NCI-H2196 (cell line): ENCODE data around the gene CAMTA1.

Source experiments
- DNase-seq: peaks from one replicate; lab custom pipeline; 2025; ENCODE audit not compliant: unreplicated experiment; lab: John Stamatoyannopoulos, UW

The CAMTA1 gene

GRCh38 chr1:7476861-7477547 lies 691.8 kb downstream of the CAMTA1 start:
- DNase-seq: no peak

- no peak for DNase-seq
Observed at GRCh38 chr1:7477593-7477992, 692.3 kb downstream of the CAMTA1 start.

- no peak for DNase-seq
Observed at GRCh38 chr1:7478142-7478790, 693.0 kb downstream of the CAMTA1 start.

- peak; percentile 17 for DNase-seq
Observed at GRCh38 chr1:7478809-7479499, 693.7 kb downstream of the CAMTA1 start.

GRCh38 chr1:7479571-7479970 lies 694.3 kb downstream of the CAMTA1 start:
- DNase-seq: no peak

DNA sequence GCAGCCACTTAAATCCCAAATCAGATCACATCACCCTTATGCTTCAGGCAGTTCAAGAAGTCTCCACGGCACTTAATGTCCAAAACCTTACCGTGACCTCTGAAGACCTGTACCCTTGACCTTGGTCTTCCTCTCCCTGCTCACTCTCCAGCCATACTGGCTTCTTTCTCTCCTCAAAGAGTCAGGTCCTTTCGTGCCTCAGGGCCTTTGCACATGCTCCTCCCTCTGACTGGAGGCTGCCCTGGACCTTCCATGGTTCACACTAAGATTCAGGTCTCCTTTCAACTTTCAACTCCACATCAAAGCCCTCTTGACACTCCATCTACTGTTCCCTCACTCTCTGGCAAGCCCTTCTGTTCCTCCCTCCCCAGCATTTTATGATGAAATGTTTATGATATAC lies 695.9 kb downstream of the CAMTA1 start:
- DNase-seq: no peak

DNA sequence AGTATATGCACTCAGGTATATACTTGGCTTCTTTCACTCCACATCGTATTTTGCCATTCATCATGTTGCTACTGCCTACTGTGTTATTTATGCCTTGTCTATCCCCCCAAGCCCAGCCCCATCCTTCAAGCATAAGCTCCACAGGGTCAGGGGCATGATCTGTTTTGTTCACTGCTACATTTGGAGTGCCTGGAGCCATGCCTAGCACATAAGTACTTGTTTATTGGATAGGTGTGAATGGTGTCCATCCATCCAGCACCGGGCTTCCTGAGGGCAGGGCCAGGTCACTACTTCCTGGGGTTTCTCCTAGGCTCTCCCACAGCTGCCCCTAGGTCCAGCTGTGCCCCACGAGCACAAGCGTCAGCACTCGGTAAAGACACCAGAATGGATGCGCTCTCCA lies 696.8 kb downstream of the CAMTA1 start:
- DNase-seq: no peak

GRCh38 chr1:7482772-7483495 lies 697.7 kb downstream of the CAMTA1 start:
- DNase-seq: no peak

DNA sequence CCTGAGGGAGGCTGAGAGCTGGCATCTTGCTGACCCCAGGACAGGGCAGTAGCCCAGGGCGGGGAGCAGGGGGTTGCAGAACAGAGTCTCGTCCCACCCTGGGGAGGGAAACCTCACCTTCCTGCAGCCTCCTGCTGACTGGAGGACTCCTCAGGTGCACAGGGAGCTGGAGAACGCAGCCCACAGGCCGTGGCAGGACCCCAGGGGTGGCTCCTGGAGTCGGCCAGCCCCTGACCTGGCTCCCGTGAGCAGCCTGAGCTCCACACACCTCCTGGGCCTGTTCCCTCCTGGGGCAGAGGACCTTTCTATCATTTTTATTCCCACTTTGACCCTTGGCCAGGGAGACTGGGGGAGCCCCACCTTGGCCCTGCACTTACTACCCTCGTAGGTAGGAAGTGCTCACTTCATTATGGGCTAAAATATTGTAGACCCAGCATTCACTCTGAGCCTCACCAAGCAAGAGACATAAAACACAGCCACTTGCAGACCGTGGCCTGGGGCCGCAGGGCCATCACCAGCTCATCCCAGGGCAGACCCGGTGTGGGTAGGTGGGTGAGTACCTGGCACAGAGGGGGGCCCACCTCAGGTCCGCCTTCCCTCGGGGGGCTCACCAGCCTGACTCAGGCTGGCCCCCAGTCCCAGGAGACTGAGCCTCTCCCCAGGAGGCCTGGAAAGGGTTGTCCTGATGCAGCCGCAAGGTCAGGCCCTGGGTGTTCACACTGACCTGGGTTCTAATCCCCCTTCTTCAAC lies 698.6 kb downstream of the CAMTA1 start:
- no peak for DNase-seq

- DNase-seq: no peak
Observed at GRCh38 chr1:7485086-7485780, 700.0 kb downstream of the CAMTA1 start.

DNA sequence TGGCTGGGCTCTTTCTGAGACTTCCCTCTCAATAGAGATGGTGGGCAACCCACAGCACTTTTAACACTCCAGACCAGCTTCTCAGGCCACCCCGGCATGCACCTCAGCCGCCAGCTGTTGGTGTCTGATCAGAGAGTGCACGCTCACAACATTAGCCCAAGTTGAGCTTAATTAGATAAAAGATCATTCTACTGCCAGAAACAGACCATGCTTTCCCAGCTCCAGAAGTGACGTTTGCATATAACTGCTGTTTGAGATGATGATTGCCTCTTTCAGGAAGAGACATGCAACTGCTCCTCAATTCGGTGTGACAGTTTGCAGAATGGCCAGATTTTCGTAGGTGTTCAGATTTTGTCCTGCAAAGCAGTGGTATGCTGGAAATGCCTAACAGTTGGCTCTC lies 700.6 kb downstream of the CAMTA1 start:
- DNase-seq: no peak

GRCh38 chr1:7487766-7488474 lies 702.7 kb downstream of the CAMTA1 start:
- no peak for DNase-seq

DNA sequence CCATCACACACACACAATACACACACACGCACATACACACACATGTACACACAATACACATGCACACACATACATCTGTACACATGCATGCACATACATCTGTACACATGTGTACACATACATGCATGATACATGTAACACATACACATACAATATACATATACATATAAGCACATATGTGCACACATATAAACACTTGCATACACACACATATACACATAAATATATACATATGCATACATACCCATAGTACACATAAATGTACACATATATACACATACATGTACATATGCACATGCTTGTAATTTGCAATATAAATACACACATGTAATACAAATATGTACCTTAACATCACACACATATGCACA lies 703.2 kb downstream of the CAMTA1 start:
- DNase-seq: no peak

- no peak for DNase-seq
Observed at GRCh38 chr1:7489586-7489985, 704.3 kb downstream of the CAMTA1 start.

- DNase-seq: no peak
Observed at GRCh38 chr1:7490576-7490975, 705.3 kb downstream of the CAMTA1 start.

DNA sequence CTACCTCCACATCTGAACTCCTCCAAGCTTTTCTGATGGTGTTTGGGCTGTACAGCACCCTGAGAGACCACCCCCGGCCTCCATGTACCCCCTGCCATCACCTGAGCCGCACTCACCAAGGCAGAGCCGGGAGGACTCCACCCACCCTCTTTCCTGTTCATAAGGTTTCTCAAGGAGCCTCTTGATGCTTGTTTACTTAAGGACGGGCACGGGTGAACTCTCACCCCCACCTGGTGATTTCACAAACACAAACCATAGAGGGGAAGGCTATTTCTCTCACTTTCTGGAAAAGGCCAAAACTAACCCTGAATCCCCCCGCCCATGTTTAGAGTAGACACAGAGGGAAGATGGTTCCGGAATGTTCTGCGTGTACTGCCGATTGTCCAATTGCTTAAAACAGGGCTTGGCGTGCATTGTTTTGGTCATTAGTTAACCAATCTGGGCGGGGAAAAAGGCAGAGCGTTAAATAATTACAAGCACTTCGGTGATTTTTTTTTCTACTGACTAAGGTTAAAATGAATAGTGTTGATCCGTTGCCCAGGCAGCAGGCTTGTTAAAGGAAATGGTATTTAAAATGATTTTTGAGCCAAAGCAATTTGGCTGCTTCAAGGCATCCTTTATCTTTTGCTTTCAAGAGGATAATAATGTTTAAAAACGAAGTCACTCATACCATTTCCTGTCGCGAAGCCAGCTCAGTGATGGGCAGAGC lies 706.0 kb downstream of the CAMTA1 start:
- peak; percentile 80 for DNase-seq

DNA sequence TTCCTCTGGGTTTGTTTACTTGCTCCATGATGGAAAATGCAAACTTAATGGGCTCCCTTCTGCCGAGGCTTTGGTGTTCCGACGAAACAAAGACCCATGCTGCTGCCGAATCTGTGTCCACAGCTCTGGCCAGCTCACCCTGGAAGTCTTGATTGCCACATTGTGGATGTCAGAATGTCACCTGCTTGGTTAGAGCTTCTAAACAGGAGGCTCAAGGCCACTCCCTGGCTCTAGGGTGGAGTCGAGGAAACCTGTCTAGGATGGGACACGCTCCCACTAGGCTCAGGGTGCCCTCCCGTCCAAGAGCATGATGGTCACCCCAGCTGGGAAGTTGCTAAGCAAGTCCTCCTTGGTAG lies 706.5 kb downstream of the CAMTA1 start:
- DNase-seq: no peak

- DNase-seq: no peak
Observed at GRCh38 chr1:7493711-7494454, 708.6 kb downstream of the CAMTA1 start.

DNA sequence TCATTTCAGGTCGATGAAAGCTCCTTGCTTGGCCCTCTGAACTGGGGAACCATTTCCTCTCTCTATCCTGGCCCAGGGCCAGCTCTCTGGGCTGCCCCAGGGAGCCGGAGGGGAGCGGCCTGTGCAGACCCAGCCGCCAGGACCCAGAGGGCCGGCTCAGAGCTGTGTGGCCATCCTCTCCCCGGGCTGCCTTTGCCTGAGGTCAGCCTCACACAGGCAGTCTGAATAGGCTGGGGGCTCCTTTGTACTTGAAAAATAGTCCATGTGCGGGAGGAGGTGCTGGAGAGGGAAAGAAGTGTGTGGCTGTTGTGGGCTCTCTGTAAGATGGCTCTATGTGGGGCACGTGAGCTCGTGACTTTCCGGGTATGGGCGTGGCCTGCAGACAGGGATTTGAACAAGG lies 710.7 kb downstream of the CAMTA1 start:
- no peak for DNase-seq
